OCI-LY1 (cell line): Measurements from ENCODE around the gene MEIG1.
"Not testable (repeated sequence)": the region's sequence is repeated elsewhere in the genome, so short reads cannot be mapped to it uniquely, and the experiment has no call there.

Experiments used
- EZH2 ChIP-seq: fragments of 200-600 bp; sonication (generic), shearing (Covaris generic); IDR thresholded peaks from 2 replicates; pipeline ENCODE4 v1.8.0; 2017; ENCODE audit warnings: borderline replicate concordance, mixed run types, mild to moderate bottlenecking, antibody characterized with exemption, low read length, moderate library complexity, mixed read lengths
- TF ChIP-seq, protein P1 (sequence below): fragments of 200-600 bp; sonication (generic), shearing (Covaris generic); IDR thresholded peaks from 2 replicates; pipeline ENCODE4 v1.5.1; 2017; ENCODE audit warnings: mild to moderate bottlenecking, antibody characterized with exemption, low read length, moderate library complexity, mixed read lengths

DNA sequence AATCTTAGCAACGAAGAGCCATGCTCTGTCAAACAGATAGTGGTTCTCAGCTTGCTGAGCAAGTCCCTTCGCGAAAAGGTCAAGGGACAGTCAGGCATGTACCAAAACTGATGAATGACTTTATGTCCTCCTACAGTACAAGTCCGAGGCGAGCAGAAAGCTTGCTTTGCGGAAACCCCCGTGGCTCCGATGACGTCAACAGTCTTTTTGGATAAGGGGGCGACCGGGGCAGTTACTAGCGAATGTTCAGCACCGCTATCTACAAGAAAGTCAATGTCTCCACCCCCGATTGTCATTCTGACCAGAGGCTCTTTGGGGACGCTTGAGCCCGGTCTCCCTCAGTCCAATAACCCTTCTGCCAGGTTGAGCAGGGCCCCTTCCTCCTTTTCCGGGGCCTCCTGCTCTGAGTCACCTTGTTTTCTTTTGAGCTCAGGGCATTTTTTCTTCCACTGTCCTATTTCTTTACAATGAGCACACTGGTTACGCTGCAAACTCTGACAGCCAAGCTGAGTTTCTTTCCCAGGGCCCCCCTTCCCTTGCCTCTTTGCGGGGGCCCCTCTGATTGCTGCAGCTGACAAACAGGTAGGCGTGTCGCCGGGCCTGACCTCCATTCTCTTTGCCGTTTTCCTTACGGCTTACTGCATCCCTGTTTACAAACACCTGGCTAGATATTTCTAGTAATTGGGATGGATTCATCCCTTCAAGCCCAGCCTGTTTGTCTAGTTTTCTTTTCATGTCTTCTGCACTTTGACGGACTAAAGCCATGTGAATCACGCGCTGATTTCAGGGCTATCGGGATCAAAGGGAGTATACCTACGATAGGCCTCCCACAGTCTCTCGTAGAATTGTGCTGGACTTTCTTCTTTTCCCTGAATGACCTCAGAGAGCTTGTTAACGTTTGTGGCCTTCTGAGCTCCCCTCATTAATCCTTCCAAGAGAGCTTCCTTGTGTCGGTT is 34.6 kb downstream of the MEIG1 start:
- TF ChIP-seq, protein P1, sequence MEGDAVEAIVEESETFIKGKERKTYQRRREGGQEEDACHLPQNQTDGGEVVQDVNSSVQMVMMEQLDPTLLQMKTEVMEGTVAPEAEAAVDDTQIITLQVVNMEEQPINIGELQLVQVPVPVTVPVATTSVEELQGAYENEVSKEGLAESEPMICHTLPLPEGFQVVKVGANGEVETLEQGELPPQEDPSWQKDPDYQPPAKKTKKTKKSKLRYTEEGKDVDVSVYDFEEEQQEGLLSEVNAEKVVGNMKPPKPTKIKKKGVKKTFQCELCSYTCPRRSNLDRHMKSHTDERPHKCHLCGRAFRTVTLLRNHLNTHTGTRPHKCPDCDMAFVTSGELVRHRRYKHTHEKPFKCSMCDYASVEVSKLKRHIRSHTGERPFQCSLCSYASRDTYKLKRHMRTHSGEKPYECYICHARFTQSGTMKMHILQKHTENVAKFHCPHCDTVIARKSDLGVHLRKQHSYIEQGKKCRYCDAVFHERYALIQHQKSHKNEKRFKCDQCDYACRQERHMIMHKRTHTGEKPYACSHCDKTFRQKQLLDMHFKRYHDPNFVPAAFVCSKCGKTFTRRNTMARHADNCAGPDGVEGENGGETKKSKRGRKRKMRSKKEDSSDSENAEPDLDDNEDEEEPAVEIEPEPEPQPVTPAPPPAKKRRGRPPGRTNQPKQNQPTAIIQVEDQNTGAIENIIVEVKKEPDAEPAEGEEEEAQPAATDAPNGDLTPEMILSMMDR = not testable (repeated sequence)
- not testable (repeated sequence) for TF ChIP-seq EZH2
